Activated CD8-positive, alpha-beta memory T cell treated with anti-CD3 and anti-CD28 coated beads for 1 hour (primary cell): ENCODE data around the gene ABTB2.

Experiments used
- DNase-seq, 2 donors: peaks; one replicate each; pipeline ENCODE4 v3.0.0-alpha.2; 2020; ENCODE audit warnings: low read depth in 1 of 2; ENCODE audit errors: extremely low read depth in 1 of 2

ABTB2 gene

DNA sequence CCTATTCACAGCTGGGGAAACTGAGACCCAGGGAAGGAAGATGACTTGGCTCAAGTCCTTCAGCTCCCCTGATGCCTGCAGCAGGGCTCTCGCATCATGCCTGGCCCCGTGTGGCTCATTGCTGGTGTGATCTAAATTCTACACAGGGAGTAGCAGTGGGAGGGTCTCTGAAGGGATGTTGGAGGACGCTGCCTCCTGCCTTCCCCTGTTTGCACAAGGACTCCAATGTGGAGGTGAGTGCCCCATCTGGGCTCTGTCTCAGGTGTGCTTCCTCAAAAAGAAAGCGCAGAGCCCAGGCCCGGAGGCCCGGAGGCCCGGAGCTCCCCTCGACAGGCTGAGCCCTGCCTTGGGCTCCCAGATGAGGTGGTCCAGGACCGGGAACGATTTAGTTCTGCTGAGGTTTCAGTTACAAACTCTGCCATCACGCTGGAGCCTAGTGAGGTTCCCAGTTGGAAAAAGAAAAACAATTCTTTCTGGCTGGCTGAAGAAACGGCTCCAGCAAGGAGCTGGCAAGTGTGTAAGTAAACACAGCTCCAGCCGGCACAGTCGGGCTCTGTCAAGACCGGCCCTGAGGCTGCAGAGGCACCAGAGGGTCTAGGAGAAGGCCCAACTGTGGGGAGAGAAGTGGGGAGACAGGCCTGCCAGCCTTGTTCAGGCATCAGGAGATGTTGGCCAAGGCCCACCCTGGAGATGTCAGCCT lies 202.6 kb downstream of the ABTB2 start:
- DNase-seq, result no peak

DNA sequence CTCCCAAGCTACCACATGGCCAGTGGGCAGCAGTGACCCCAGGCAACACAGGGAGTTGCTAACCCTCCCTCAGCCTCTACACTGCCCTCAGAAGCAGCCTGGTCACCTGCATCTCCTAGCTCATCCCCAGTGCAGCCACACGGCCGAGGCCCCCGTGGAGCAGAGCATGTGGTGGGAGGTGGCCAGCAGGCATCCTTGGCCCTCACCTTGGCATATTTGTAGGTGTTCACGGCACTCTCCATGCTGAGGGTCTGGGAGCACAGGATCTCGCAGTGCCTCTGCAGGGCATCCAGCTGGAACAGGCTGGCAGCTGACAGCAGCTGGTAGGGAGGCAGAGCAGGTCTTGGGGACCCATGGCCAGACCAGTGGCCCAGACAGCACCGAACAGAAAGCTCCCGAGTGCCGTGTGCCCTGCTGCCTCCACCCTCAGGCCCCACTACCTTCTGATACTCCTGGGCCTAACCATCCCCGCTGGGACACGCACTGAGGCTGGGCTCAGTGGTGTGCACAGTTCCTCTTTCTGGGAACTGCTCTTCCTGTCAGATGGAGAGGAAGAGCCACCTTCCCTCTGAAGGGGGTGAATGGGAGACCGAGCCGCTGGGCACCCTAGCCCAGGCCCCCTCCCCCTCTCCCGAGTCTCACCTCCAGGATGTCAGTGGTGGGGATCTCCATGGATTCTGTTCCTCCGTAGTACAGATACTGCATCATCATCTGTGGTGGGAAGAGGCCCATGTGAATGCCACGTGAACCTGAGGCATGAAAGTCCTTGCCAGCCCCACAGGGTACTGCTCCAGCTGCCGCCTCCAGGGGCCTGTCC lies 203.5 kb downstream of the ABTB2 start:
- no peak for DNase-seq

DNA sequence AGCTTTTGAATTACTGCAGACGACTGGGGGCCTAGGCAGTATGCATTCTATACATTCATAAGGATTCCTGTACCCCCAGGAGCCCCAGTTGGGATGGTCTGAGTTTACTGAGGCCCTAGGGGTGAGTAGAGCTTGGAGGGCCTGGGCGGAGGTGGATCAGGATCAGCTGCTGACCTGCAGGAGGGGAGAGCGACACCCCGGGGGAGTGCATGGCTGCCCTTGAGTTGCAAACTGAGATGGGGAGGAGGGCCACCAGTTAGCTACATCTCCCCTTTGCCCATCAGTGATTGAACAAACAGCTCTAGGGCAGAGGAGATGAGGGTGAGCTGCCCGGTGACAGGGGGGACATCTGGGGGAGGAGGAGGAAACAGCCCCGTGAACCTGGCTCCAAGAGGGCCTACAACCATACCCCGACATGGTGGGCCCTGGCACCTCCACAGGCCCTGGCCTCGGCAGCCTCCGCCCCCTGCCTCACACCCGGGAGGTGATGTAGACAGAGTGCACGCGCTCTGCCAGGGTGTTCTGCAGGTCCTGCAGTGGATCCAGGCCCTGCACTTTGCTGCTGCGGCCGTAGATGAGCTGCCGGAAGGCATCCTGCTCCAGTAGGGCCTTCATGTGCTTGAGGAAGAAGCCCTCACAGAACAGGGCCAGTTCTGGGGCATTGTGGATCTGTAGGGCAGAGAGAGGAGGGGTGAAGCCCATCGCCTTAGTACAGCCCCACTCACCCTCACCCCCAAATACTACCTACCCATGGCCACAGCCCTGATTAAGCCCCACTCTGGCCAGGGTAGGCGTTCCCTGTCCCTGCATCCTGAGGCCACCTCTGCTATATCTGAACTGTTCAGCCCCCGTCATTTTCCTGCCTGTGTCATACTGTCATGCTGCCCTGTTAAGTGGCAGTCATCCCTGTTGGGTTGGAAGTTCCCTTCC lies 205.6 kb downstream of the ABTB2 start:
- DNase-seq, result no peak

DNA sequence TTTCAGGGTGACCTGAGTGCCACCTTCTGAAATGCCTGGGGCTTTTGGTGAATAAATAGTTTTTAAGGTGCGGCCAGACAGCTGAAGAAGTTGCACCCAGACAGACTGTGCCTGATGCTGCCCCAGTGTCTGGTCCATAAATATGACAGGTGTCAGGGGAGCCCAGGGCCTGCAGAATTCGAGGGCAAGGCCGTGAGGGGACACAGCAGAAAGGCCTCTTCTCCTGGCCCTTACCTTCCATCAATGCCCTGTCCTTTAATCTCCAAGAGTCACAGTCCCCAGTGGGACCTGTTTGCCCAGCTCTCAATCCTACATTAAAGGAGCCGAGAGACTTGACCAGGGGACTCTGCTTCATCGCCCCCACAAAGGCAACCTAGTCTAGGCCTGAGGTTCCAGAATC lies 206.6 kb downstream of the ABTB2 start:
- no peak for DNase-seq

DNA sequence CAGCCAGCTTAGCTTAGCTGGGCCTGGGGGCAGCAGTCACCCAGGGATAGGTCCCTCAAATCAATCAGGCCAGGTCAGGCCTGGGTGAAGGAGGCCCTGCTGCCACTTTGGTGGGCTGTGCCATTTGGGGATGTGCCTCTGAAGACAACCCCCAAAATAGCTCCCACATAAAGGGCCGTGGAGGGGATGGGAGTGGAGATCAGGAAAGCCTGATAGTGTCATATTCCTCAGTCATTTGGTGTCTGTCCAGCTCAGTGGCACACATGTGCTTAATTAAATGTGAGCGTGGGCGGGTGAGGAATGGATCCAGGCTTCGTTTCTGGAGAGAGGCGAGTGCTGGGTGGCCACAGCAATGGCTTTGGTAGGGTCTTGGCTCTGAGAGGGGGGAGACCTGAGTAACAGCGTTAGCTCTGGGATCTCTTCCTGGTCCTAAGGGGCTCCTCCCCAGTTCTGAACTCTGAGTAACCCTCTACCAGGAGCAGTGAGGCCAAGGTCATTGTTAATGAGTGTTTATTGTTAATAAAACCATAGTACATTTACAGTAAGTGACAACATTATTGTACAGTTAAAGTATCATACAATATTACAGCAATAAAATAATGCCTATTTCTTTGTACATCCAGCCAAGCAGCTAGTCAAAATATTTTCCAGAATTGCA lies 207.2 kb downstream of the ABTB2 start:
- DNase-seq, result no peak

DNA sequence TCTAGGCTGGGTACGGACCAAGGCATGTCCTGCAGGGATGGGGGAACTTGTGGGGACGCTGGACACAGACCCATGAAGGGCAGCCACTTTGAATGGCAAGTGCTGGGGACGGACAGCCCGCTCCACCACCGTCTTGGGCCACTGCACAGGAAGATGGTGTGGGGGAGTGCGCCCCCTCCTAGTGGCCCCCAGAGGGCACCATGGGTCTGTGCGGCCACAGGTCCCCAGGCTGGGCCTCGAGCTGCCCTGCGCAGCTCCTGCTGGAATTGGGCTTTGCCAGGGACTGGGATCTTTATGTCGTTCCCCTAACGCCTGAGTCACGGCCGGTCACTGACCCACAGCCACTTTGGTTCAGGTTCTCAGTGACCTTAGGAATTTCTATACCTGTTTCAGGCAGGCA lies 208.0 kb downstream of the ABTB2 start:
- no peak for DNase-seq

DNA sequence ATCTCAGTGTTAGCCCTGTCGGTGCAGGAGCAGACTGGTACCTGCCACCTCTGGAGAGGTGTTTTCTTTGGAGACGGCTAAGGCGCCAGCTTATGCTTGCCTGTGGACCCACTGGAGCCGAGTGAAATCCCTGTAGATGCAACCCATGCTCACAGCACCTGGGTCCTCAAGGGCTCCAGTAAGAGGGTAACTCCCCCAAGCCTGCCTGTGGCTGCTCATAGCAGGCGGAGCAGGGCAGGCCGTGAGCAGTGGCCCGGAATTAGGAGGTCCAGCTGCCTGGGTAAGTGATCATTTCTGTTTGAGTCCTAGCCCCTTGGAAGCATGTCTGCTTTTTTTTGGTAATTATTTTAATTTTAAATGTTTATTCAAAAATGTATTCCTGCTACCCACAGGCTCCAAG lies 208.5 kb downstream of the ABTB2 start:
- DNase-seq, result no peak

DNA sequence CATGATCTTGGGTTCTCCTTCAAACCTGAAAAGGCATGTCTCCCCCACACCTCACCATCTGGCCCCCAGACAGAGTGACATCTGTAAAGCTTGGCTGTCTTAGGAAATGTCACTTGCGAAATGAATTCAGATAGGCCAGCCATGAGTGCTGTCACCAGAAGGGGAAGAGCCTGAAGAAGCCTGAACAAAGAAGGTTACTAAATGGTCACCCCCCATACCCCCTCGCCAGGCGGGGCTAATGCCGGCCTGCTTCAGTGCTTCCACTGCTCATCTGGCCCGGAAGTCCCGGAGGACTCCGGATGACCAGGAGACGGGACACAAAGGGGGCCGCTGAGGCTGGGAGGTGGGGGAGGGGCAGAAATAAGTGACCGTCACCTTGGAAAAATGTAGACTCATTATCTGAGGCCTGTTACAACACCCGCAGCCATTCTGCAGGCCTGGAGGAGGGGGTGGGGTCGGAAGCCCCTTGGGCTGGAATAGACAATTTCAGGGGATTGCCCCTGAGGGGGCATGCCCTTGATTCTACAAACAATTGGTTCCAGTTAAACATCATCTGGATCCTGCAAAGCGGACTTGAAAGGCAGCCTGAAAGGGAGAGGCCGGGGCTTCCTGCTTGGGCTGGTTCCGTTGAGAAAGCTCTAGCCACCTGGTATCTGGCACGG lies 209.2 kb downstream of the ABTB2 start:
- DNase-seq, result no peak

DNA sequence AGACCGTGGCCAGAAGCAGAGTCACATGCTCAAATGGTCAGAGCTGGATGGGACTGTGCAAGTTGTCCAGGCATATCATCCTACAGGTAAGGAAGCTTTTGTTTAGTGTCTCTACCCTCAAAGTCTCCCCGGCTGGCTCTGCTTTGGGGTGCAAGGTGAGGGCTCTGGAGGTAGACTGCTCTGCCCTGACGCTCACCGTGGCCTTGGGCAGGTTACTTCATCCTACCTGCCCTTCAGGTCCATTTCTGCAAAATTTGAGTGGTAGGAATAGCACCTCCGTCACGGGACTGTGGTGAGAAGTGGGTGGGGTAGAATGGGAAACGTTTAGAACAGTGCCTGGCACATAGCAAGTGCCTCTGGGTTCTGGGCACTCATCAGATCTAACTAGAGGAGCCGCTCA lies 210.2 kb downstream of the ABTB2 start:
- DNase-seq, result no peak

DNA sequence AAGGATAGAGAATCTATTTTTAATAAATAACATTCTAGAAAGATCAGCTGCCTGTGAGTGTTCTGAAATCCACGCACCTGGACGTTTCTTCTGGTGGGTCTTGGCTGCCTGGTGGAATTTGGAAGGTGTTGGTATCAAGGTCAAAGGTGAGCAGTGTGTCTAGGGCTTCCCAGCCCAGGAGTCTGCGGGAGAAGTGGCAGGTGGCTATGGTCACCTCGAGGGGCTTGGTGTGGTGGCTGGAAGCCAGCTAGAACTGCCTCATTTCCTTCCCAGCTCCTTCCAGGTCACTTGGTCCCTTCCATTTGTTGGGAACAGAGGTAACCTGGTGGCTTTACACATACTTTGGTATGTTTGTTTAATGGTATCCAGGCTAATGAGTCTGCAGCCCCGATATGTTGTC lies 210.9 kb downstream of the ABTB2 start:
- DNase-seq, result no peak

DNA sequence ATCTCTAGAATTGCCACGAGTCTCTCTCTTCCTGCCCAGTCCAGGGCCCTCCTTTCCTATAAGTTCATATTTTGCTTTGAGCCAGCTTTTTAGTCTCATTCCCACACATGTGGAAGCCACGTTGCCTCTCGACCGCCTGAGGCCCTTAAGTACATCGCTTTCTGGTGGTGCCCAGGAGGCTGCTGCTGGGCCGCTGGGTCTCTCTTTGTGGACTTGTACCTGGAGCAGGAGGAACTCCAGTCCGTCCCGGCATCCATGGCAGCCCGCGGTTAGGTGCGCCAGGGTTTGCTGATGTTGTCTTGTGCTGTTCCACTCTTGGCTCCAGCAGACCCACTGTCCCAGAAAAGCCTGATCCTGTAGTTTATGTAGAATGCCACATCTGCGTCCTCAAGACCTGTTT lies 211.4 kb downstream of the ABTB2 start:
- no peak for DNase-seq

DNA sequence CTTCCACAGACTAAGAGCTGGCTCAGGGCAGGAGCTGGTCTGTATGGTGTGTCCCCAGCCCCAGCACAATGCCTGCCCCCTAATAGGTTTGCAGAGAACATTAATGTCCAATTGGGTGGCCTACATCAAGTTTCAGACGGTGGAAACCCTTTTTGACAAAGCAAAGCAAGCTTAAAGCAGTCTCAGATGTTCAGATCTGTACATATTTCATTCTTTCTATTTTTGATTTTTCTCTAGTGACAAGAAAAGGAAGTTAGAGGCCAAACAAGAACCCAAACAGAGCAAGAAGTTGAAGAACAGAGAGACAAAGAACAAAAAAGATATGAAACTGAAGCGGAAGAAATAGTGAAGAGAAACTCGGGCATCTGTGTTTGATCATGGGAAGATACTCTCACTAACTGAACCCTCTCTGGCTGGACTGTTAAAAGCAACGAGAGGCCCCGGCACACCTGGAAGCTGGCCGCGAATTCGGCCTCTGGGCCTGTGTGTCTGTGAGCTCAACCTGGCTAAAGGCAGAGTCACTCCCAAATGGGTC lies 211.9 kb downstream of the ABTB2 start:
- no peak for DNase-seq

DNA sequence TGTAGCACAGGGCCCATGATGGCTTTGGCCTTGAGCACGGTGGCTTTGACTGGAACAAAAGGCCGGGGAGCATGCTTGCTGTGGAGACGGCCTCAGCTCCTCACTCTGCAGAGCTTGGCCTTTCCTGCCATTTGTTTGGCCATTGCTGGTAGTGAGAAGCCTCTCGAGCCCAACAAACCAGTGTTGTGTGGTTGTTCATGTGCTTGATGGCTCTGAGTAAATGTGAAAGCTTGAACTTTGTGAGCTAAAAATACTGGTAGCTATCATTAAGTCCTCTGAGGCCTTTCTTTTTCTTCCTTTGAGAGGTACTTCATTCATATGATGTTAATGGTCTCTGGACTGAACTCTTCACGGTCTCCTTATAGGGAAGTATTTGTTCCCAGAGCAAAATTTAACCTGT lies 212.7 kb downstream of the ABTB2 start:
- DNase-seq, result no peak

DNA sequence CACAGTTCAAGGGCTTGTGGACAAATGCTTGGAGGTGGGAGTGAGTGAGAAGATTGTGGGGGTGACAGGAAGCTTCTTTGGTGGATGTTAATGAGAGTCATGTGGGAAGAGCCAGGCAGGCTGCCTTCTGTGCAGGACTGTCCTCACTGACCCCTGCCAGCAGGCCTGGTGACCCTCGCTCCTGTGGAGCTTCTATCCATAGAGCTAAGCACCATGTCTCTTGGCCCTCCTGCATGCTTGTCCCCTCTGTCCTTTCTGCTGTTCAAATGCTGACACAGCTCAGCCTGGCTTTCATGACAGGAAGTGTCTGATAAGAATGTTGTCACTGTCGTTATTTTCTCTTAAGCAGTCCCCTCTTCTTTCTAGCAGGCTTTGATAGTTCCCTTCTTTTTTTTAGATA lies 214.8 kb downstream of the ABTB2 start:
- no peak for DNase-seq

DNA sequence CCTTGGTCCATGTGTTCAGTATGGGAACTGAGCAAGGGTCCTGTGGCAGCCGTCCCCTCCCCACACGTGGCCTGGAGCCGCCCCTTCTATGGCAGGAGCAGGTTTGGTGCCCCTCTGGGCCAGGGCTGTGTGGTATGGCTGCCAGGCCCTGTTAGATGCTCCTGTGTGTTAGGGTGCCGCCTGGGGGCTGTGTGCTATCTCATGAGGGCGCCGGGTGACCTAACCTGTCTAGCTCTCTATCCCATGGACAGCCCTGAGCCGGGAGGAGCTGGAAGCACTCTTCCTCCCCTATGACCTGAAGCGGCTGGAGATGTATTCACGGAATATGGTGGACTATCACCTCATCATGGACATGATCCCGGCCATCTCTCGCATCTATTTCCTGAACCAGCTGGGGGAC lies 217.7 kb downstream of the ABTB2 start:
- no peak for DNase-seq

DNA sequence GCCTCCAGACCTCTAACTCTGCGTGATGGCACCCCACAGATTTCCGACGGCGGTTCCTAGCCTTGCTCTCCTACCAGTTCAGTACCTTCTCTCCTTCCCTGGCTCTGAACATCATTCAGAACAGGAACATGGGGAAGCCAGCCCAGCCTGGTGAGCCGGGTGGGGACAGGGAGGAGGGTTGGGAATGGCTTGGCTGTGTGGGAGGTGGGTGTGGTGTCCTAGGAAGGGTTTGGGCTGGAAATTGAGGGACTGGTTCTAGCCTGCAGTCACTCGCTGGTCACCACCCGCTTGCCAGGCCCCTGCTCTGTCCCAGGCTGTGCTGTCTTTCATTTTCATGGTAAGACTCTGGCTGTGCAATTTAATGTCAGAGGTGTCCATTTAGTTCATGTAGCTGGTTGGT lies 218.5 kb downstream of the ABTB2 start:
- no peak for DNase-seq

DNA sequence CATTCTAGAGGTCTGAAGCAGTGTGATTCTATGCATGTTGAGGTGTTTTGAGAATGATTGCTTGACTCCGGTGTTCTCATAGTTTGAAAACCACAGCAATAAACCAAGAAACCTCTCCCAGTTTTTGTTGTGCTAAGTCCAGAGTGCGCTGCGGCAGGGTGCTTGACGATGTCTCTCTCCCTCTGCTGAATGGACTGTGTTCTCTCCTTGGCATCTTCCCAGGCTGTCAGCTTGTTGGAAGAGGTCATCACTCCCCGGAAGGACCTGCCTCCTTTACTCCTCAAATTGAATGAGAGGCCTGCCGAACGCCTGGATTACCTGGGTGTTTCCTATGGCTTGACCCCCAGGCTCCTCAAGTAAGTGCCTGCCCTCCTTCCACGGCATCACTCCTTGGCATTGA lies 221.4 kb downstream of the ABTB2 start:
- no peak for DNase-seq

DNA sequence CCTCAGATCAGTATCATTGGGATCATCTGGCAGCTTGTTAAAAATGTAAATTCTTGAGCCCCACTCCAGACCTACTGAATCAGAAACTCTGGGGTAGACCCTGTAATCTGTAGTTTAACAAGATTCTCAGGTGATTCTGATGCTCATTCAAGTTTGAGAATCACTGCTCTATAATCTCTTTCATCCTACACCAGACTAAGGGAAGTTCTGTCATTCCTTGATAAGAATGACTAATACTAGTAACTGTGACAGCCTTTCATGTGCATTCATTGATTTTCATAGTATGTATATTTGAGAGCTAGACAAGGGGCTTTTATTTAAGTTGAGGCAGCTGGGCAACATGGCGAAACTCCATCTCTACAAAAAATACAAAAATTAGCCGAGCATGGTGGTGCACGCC lies 222.4 kb downstream of the ABTB2 start:
- DNase-seq, result no peak

DNA sequence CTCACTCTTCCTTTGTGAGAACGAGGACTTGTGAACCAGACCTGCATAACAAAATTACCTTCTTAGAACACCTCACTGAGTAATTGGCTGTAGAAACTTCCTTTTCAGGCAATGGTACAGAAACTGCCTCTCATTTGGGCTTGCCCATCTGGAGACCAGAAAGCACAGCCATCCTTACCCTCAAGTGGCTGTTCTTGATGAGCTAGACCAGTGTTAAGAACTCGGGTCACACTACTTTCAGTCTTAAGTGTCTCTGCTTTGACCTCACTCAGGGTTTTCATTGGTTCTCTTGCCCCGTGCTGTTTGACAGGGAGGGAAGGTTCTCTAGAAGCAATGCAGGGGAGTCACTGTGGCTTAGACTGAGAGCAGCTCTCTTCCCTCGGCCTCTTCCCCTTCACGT lies 223.0 kb downstream of the ABTB2 start:
- DNase-seq, result no peak

DNA sequence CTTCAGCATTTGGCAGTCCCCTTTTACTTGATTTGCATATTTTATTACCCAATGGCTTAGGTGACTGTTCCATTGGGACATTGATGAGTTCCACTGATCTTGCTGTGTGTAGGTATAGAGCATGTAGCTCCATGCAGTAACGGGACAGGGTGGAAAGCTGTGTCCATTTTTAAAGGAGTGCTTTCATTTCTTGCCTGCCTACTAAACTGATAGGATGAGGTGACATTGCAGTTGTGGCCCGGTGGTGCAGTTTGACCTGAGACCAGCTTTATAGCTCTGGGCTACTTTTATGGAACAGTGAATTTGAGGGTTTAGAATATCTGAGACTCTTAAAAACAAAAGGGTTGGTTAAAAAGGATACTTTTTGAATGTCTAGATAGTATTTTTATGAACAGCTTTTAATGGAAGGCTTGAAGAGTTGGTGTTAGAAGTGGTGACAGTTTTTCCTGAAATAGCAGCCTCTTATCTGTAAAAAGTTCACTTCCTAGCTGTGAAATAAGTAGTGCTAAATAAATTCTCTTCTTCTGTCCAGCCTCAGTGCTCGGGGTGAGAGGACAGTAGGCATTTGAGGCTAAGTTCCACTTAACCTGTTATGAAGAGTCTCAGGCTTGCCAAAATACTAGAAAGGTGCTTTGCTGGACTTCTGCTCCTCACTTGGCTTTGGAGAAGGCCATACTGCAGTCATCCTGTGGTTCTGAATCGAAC lies 225.4 kb downstream of the ABTB2 start:
- DNase-seq, result no peak
